Measurements from ENCODE around the gene NCMAP. TPM values are rescaled to one million over a fixed set of nuclear protein-coding genes. Genes with fewer than 3 reads are reported as not detected.
A peak's percentile ranks its signal among the peaks of the same experiment; 100 is the strongest.

NCMAP gene
- polyA plus RNA-seq, 2 of the 4 experiments (the other 2 are of a cell fraction) = 0.13 to 1.7 TPM

DNA sequence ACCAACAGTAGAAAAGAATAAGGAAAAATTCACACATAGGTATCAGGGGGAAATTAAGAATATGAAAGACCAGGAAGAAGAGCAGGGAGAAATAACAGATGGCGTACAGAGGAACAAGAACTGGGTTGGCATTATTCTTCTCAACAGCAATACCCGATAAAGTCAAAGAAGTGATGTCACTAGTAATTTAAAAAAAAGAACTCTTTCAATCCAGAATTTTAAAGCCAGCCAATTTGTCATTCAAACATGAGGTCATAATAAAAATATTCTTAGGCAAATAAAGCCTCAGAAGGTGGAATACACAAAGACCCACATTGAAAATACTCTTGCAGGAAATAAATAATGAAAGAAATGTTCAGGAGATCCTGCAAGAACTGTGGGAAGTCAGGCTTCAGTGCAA lies 8.8 kb downstream of the NCMAP start (continued):
- TF ChIP-seq CTCF (IDR thresholded peaks at IDR 0.05) (no peak), NPAS2 (CRISPR knock-in tag; IDR thresholded peaks at IDR 0.05; ENCODE audit: borderline replicate concordance) (no peak), BCL3 (IDR thresholded peaks at IDR 0.05) (no peak), FOSB (CRISPR knock-in tag; IDR thresholded peaks at IDR 0.05) (no peak)

- DNase-seq (ENCODE audit: low read depth in 1 of 2, low spot score in 1 of 2) (no peak), ATAC-seq (no peak), FAIRE-seq (no peak)
- WGBS (ENCODE audit: missing lambda C conversion rate) = 89% methylated on average over 2 of the region's 3 CpGs
- Histone ChIP-seq H3K27ac (peak overlapping the region in 1 of 2 experiments; percentile 86; a peak in 3 of 6 replicates), H3K4me2 (no peak overlapping the region), H3K4me3 (no peak overlapping the region), H3K9me3 (no peaks in the 10 kb centered on the region), H3K4me1 (peaks cover 59% of the 10 kb centered on the region)
- TF ChIP-seq CHD4 (IDR thresholded peaks at IDR 0.05; ENCODE audit: borderline replicate concordance) (no peak), POLR2AphosphoS2 (conservative IDR thresholded peaks at IDR 0.05; ENCODE audit: low read length) (no peak), MAFK (IDR thresholded peaks at IDR 0.05; ENCODE audit: partially characterized antibody) (no peak), NR3C1 (IDR thresholded peaks at IDR 0.05) (no peak), REST (IDR thresholded peaks at IDR 0.05) (no peak), GATA3 (IDR thresholded peaks at IDR 0.05; ENCODE audit: borderline replicate concordance) (no peak), EHF (CRISPR knock-in tag; IDR thresholded peaks at IDR 0.05) (no peak), MYC (IDR thresholded peaks at IDR 0.05; ENCODE audit: borderline replicate concordance, low read length) (no peak), PHF8 (IDR thresholded peaks at IDR 0.05; ENCODE audit: borderline replicate concordance, low read depth) (no peak), FOSB (CRISPR knock-in tag; IDR thresholded peaks at IDR 0.05) (no peak), HOXA7 (CRISPR knock-in tag; IDR thresholded peaks at IDR 0.05) (no peak), RARB (CRISPR knock-in tag; IDR thresholded peaks at IDR 0.05) (no peak), SMC3 (IDR thresholded peaks at IDR 0.05) (no peak), NPAS2 (CRISPR knock-in tag; IDR thresholded peaks at IDR 0.05; ENCODE audit: borderline replicate concordance) (no peak)
- TF ChIP-seq, protein P1, sequence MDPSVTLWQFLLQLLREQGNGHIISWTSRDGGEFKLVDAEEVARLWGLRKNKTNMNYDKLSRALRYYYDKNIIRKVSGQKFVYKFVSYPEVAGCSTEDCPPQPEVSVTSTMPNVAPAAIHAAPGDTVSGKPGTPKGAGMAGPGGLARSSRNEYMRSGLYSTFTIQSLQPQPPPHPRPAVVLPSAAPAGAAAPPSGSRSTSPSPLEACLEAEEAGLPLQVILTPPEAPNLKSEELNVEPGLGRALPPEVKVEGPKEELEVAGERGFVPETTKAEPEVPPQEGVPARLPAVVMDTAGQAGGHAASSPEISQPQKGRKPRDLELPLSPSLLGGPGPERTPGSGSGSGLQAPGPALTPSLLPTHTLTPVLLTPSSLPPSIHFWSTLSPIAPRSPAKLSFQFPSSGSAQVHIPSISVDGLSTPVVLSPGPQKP (IDR thresholded peaks at IDR 0.05; ENCODE audit: low read depth, low read length) = no peak
- TF ChIP-seq, protein P2, sequence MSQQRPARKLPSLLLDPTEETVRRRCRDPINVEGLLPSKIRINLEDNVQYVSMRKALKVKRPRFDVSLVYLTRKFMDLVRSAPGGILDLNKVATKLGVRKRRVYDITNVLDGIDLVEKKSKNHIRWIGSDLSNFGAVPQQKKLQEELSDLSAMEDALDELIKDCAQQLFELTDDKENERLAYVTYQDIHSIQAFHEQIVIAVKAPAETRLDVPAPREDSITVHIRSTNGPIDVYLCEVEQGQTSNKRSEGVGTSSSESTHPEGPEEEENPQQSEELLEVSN (IDR thresholded peaks at IDR 0.05; ENCODE audit: borderline replicate concordance, low read depth) = no peak
- CTCF ChIA-PET = interaction anchor here (4.4 kb wide), 1 partner anchor 20 kb away, joined by 14 read pairs; no protein-coding TSS in a partner anchor
- POLR2A ChIA-PET = no interaction called here
These were observed 10.5 kb downstream of the NCMAP start for GRCh38 chr1:24566236-24566867.

Measured in A549 (cell line).